HG03159 (cell line): Measurements from ENCODE around the gene TMEM86A.

Source experiments
- ATAC-seq: cut with Tn5 transposase; IDR thresholded peaks from one replicate; pipeline ENCODE4 v1.9.1; 2021; ENCODE audit warnings: mild to moderate bottlenecking, moderate library complexity; ENCODE audit not compliant: unreplicated experiment

TMEM86A gene

GRCh38 chr11:18752502-18752901 lies 53.9 kb downstream of the TMEM86A start:
- ATAC-seq: no peak

- ATAC-seq: no peak
Measured at GRCh38 chr11:18754308-18754707, 55.7 kb downstream of the TMEM86A start.
